T-cell (primary cell): ENCODE measurements around the gene PPP1R10. TPM values are rescaled to one million over a fixed set of nuclear protein-coding genes. Genes with fewer than 3 reads are reported as not detected.

ENCODE experiments used
- ATAC-seq, 4 experiments: fragments of 200-7000 bp in 3 of 4; fragments of 150-1000 bp in 1 of 4; cut with Tn5 transposase; replicated peaks in 1 of 4; 1 replicate in 3 of 4; 2 replicates in 1 of 4; pipeline ENCODE4 v1.10.0; 2021; ENCODE audit warnings: moderate library complexity in 3 of 4, mild to moderate bottlenecking in 2 of 4, moderate number of reproducible peaks in 1 of 4
- CTCF ChIA-PET, 2 donors: fragments of 300-600 bp; sonication (Branson Sonifier 250); formaldehyde crosslinking; loops; one replicate each; lab custom pipeline; 2022; ENCODE audit warnings: antibody characterized with exemption in 2 of 2; lab: Charles Lee
- POLR2A ChIA-PET, 2 donors: fragments of 300-600 bp; sonication (Branson Sonifier 250); formaldehyde crosslinking; loops; one replicate each; lab custom pipeline; 2022; ENCODE audit warnings: antibody characterized with exemption in 2 of 2; lab: Charles Lee
- DNase-seq, 35 experiments: peaks; one replicate each; pipeline versions ENCODE4 v3.0.0 to v3.0.0-alpha.2; 2013 to 2023
- H3K27ac ChIP-seq: one replicate; pipeline ENCODE4 v1.5.1; 2013; ENCODE audit warnings: low read length
- H3K27me3 ChIP-seq, 2 experiments: replicated peaks in 1 of 2; 1 replicate in 1 of 2; 2 replicates in 1 of 2; pipeline versions ENCODE4 v1.6.1 to v1.7.0; 2013; ENCODE audit warnings: low read length in 1 of 2, mixed read lengths in 1 of 2; ENCODE audit not compliant: control insufficient read depth in 2 of 2, insufficient read depth in 2 of 2; ENCODE audit errors: extremely low read depth in 1 of 2
- H3K36me3 ChIP-seq, 2 donors: 1 replicate in 1 of 2; 2 replicates in 1 of 2; pipeline versions ENCODE4 v1.6.1 to v1.7.0; 2013; ENCODE audit warnings: low read length in 1 of 2; ENCODE audit not compliant: control insufficient read depth in 2 of 2, insufficient read depth in 1 of 2; ENCODE audit errors: extremely low read depth in 1 of 2
- H3K4me1 ChIP-seq, 2 experiments: 1 replicate in 1 of 2; 2 replicates in 1 of 2; pipeline versions ENCODE4 v1.6.1 to v1.7.0; 2013; ENCODE audit warnings: low read length in 2 of 2, mixed read lengths in 1 of 2; ENCODE audit not compliant: insufficient read depth in 2 of 2, control insufficient read depth in 1 of 2; ENCODE audit errors: extremely low read depth in 1 of 2
- H3K4me3 ChIP-seq, 2 donors: 1 replicate in 1 of 2; 2 replicates in 1 of 2; pipeline versions ENCODE4 v1.5.1 to v1.7.0; 2013; ENCODE audit warnings: mild to moderate bottlenecking in 2 of 2, low read length in 1 of 2, moderate library complexity in 1 of 2; ENCODE audit not compliant: control insufficient read depth in 1 of 2; ENCODE audit errors: extremely low read depth in 1 of 2
- H3K9me3 ChIP-seq: 2 replicates; pipeline ENCODE4 v1.7.0; 2013
- H3K27ac Mint-ChIP-seq, 2 donors: one replicate each; pipeline ENCODE4 v1.8.0; 2020 to 2021; ENCODE audit warnings: mild to moderate bottlenecking in 2 of 2, mixed read lengths in 2 of 2
- H3K27me3 Mint-ChIP-seq, 2 donors: one replicate each; pipeline ENCODE4 v1.8.0; 2021 to 2022; ENCODE audit warnings: mixed read lengths in 2 of 2
- H3K36me3 Mint-ChIP-seq: one replicate; pipeline ENCODE4 v1.8.0; 2021; ENCODE audit warnings: mixed read lengths
- H3K4me1 Mint-ChIP-seq, 3 donors: one replicate each; pipeline ENCODE4 v1.8.0; 2020 to 2022; ENCODE audit warnings: mixed read lengths in 3 of 3, mild to moderate bottlenecking in 1 of 3
- H3K4me3 Mint-ChIP-seq, 3 donors: one replicate each; pipeline ENCODE4 v1.8.0; 2020 to 2022; ENCODE audit warnings: mild to moderate bottlenecking in 3 of 3, mixed read lengths in 3 of 3, moderate library complexity in 3 of 3
- H3K9me3 Mint-ChIP-seq, 3 donors: one replicate each; pipeline ENCODE4 v1.8.0; 2020 to 2022; ENCODE audit warnings: mixed read lengths in 3 of 3
- WGBS: methylation state at CpG from one replicate; pipeline ENCODE4 v1.1.5; 2013; ENCODE audit warnings: missing lambda C conversion rate; ENCODE audit not compliant: insufficient coverage; 5-methylcytosine and 5-hydroxymethylcytosine counted together
- total RNA-seq, 35 experiments: library from RNA in 6 of 35; stranded (reverse) in 6 of 35; fragments of 120-200 nt in 1 of 35; gene quantifications; one replicate each; pipeline versions ENCODE4 v1.2.1 to v1.2.4 and lab custom pipeline; 2013 to 2026

Gene PPP1R10
- total RNA-seq, 5 donors from 2014 or later (not counting 1 experiment from before 2014, with no cell fraction given), result 104 to 170 (median 163) TPM

DNA sequence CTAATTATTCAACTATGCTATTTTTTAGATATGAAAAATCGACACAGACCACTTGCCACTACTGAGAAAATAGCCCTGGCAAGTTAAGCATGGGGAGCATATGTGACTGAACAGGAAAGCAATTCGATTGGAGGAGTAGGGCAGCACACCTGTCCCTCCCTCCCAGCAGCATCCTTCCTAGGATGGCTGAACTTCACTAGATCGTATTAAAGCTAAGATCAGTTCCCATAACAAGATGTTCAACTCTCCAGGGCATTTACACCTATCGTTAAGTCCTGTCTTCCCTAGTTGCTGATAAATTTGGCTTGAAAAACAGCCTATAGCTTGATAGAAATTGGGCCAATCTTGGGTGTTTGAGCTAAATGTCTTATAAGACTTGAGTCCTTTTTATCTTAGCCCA is 7.0 kb downstream of the PPP1R10 start:
- H3K27ac ChIP-seq, result peak overlapping the region; percentile 30
- H3K4me3 ChIP-seq, result no peak overlapping the region
- POLR2A ChIA-PET, result interaction anchor here (0.5 to 0.9 kb wide), 4 partner anchors 14 to 55 kb away, joined by 3 to 6 read pairs (median 4); no protein-coding TSS in a partner anchor
- peaks cover 36 to 50% of the 10 kb centered on the region in 2 experiments for H3K4me1 ChIP-seq
- DNase-seq (no peak), ATAC-seq (no peak)
- no peak overlapping the region for H3K4me3 Mint-ChIP-seq
- no CpG with 5 or more reads among the region's 4 CpGs for WGBS
- H3K36me3 Mint-ChIP-seq, result peaks cover 43% of the 10 kb centered on the region
- H3K9me3 Mint-ChIP-seq, result no peaks in the 10 kb centered on the region
- H3K4me1 Mint-ChIP-seq, result peaks cover 66 to 83% (median 78%) of the 10 kb centered on the region in 3 donors
- CTCF ChIA-PET, result interaction anchor here in 1 of 2 donors (0.5 to 1.4 kb wide), 2 partner anchors 13 to 128 kb away, joined by 3 read pairs; no protein-coding TSS in a partner anchor
- H3K9me3 ChIP-seq, result no peaks in the 10 kb centered on the region
- no peaks in the 10 kb centered on the region for H3K27me3 ChIP-seq
- peaks cover 20 to 51% of the 10 kb centered on the region in 2 donors for H3K36me3 ChIP-seq
- H3K27me3 Mint-ChIP-seq, result no peaks in the 10 kb centered on the region
- peak overlapping the region; percentile 80 to 91 for H3K27ac Mint-ChIP-seq

GRCh38 chr6:30603961-30604360 is 13.1 kb downstream of the PPP1R10 start:
- CTCF ChIA-PET, result no interaction called here
- Mint-ChIP-seq H3K4me1 (peaks cover 22 to 52% (median 37%) of the 10 kb centered on the region in 3 donors), H3K27ac (peak overlapping the region in 1 of 2 donors; percentile 39), H3K27me3 (no peaks in the 10 kb centered on the region), H3K4me3 (no peak overlapping the region), H3K36me3 (peaks cover 60% of the 10 kb centered on the region), H3K9me3 (no peaks in the 10 kb centered on the region)
- Histone ChIP-seq H3K9me3 (no peaks in the 10 kb centered on the region), H3K27ac (no peak overlapping the region), H3K4me3 (no peak overlapping the region), H3K36me3 (peaks cover 49 to 87% of the 10 kb centered on the region in 2 donors), H3K27me3 (no peaks in the 10 kb centered on the region), H3K4me1 (peaks cover 6 to 33% of the 10 kb centered on the region in 2 experiments)
- POLR2A ChIA-PET, result no interaction called here
- no peak for DNase-seq
- 100% methylated on average over 13 of the region's 13 CpGs for WGBS
- ATAC-seq, result no peak

- ATAC-seq (peak in 2 of 4 experiments; percentile 11 to 12), DNase-seq (no peak)
- H3K9me3 ChIP-seq, result no peaks in the 10 kb centered on the region
- WGBS, result 93% methylated on average over 31 of the region's 39 CpGs
- peak overlapping the region in 1 of 2 donors; percentile 82 for H3K27ac Mint-ChIP-seq
- H3K4me3 Mint-ChIP-seq, result no peak overlapping the region
- ChIA-PET CTCF (interaction anchor here (0.6 to 0.7 kb wide), 2 partner anchors 43 to 122 kb away, joined by 3 read pairs; no protein-coding TSS in a partner anchor), POLR2A (interaction anchor here (1.0 to 1.6 kb wide), 2 partner anchors 12 to 13 kb away, joined by 4 to 12 read pairs; no protein-coding TSS in a partner anchor)
- H3K9me3 Mint-ChIP-seq, result no peaks in the 10 kb centered on the region
- H3K27me3 Mint-ChIP-seq, result no peaks in the 10 kb centered on the region
- H3K4me1 ChIP-seq, result peaks cover 6 to 31% of the 10 kb centered on the region in 2 experiments
- peak overlapping the region in 1 of 2 donors; percentile 6 for H3K4me3 ChIP-seq
- peaks cover 25 to 49% (median 32%) of the 10 kb centered on the region in 3 donors for H3K4me1 Mint-ChIP-seq
- no peaks in the 10 kb centered on the region for H3K27me3 ChIP-seq
- H3K36me3 ChIP-seq, result peaks cover 40 to 67% of the 10 kb centered on the region in 2 donors
- peak overlapping the region; percentile 16 for H3K27ac ChIP-seq
- H3K36me3 Mint-ChIP-seq, result peaks cover 48% of the 10 kb centered on the region
Measured at GRCh38 chr6:30601815-30602641, 15.0 kb downstream of the PPP1R10 start.

DNA sequence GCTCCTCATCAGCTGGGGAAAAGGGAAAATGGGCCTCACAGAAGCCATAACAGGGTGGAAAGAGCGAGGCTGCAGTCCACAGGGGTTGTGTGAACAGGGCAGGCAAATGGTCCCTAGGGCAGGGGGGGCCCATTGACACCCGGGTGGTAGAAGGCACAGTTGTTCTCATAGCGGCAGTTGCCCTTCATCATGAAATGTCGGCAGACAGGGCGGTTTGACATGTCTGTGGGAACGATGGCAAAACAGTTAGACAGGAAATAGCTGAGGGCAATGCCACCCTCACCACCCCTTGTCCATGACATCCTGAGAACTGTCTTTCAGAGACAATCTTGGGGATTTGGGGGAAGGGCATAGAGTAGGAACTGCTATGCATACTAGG is 15.6 kb downstream of the PPP1R10 start:
- peak in 15 of 35 experiments; percentile 7 to 55 (median 21) for DNase-seq

DNA sequence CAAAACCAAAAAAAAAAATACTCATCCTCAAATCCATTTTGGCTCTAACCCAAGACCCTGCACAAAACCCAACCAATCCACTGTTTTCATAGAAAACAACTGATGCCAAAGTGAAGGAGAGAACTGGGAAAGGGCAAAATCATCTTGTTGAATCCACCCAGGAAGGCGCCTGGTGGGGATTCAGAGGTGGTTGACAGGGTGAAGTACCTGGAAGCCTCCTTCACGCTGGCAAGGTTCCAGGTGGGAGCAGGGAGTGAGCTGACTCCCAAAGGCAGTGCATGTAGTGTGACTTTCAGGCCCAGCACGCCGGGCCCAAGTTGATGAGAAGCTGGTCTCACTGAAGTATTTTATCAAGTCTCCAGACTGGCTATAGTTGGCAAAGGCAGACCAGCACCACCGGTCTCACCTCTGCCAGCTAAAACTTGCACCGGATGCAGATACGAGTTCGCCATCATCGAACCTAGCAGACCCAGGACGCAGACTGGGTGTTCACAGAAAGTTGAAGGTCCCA is 16.5 kb downstream of the PPP1R10 start:
- Histone ChIP-seq H3K27ac (no peak overlapping the region), H3K9me3 (no peaks in the 10 kb centered on the region), H3K4me1 (peaks cover 6 to 26% of the 10 kb centered on the region in 2 experiments), H3K36me3 (peaks cover 32 to 53% of the 10 kb centered on the region in 2 donors), H3K4me3 (no peak overlapping the region), H3K27me3 (no peaks in the 10 kb centered on the region)
- Mint-ChIP-seq H3K27ac (peak overlapping the region in 1 of 2 donors; percentile 52), H3K9me3 (no peaks in the 10 kb centered on the region), H3K27me3 (no peaks in the 10 kb centered on the region), H3K4me1 (peaks cover 21 to 39% (median 22%) of the 10 kb centered on the region in 3 donors), H3K36me3 (peaks cover 36% of the 10 kb centered on the region), H3K4me3 (no peak overlapping the region)
- ATAC-seq, result no peak
- POLR2A ChIA-PET, result interaction anchor here in 1 of 2 donors (1.6 kb wide), 1 partner anchor 14 kb away, joined by 12 read pairs; no protein-coding TSS in a partner anchor
- DNase-seq, result no peak
- 95% methylated on average over 10 of the region's 10 CpGs for WGBS
- CTCF ChIA-PET, result interaction anchor here in 1 of 2 donors (0.5 to 0.7 kb wide), 2 partner anchors 14 to 1050 kb away, joined by 3 to 5 read pairs; no protein-coding TSS in a partner anchor

More for the DNA sequence above, 15.6 kb downstream of the PPP1R10 start:
- 47% methylated on average over 3 of the region's 6 CpGs for WGBS
- no peak overlapping the region for H3K4me3 Mint-ChIP-seq
- peak overlapping the region; percentile 16 for H3K27ac ChIP-seq
- no peaks in the 10 kb centered on the region for H3K27me3 Mint-ChIP-seq
- ChIA-PET POLR2A (interaction anchor here (1.0 to 1.6 kb wide), 2 partner anchors 13 to 14 kb away, joined by 4 to 12 read pairs; no protein-coding TSS in a partner anchor), CTCF (interaction anchor here (0.6 to 0.7 kb wide), 2 partner anchors 43 to 122 kb away, joined by 3 read pairs; no protein-coding TSS in a partner anchor)
- no peaks in the 10 kb centered on the region for H3K27me3 ChIP-seq
- no peaks in the 10 kb centered on the region for H3K9me3 ChIP-seq
- H3K27ac Mint-ChIP-seq, result peak overlapping the region; percentile 59 to 82
- peaks cover 43% of the 10 kb centered on the region for H3K36me3 Mint-ChIP-seq
- H3K9me3 Mint-ChIP-seq, result no peaks in the 10 kb centered on the region
- H3K4me3 ChIP-seq, result peak overlapping the region in 1 of 2 donors; percentile 6
- peaks cover 6 to 29% of the 10 kb centered on the region in 2 experiments for H3K4me1 ChIP-seq
- ATAC-seq, result peak in 3 of 4 experiments; percentile 10 to 27 (median 14)
- H3K36me3 ChIP-seq, result peaks cover 37 to 61% of the 10 kb centered on the region in 2 donors
- peaks cover 25 to 46% (median 29%) of the 10 kb centered on the region in 3 donors for H3K4me1 Mint-ChIP-seq
